ENCODE results near the gene KCNJ5. TPM values are rescaled to one million over a fixed set of nuclear protein-coding genes. Genes with fewer than 3 reads are reported as not detected.

The KCNJ5 gene
- total RNA-seq, 1 experiment from 2014 or later: not detected

DNA sequence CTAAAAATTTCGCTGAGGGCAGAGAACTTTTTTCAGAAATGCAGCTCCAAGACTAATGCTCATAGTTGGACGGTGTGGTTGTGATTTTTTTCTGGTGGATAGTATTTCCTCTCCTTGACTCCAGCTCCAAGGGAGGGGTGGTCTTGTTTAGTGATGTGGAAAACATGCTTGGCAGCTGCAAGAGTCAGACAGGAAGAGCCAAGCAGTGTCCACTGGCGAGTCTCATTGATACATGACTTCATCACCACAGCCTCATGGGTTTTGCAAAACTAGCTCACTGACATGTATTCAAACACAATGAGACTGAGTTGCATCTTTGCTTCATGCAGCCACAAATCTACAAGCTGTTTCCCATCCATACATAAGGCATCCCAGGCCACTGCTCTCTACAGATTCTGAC is 16.7 kb upstream of the KCNJ5 start:
- no peaks in the 10 kb centered on the region for H3K4me1 Mint-ChIP-seq (ENCODE audit: low read depth, unreplicated experiment)
- Histone ChIP-seq H3K27me3 (replicated peaks; ENCODE audit: control insufficient read depth, insufficient read depth, low read length) (peaks cover 8% of the 10 kb centered on the region), H3K4me3 (ENCODE audit: low read depth, low read length) (no peak overlapping the region), H3K36me3 (ENCODE audit: control insufficient read depth, insufficient read depth, low read length) (no peaks in the 10 kb centered on the region), H3K9me3 (no peaks in the 10 kb centered on the region), H3K4me1 (no peaks in the 10 kb centered on the region)
- peaks cover 23% of the 10 kb centered on the region for H3K27me3 Mint-ChIP-seq (ENCODE audit: insufficient read depth, unreplicated experiment)
- no peaks in the 10 kb centered on the region for H3K9me3 Mint-ChIP-seq (ENCODE audit: unreplicated experiment)
- DNase-seq: peak in 1 of 2 experiments; percentile 10
- no peak overlapping the region for H3K27ac Mint-ChIP-seq (ENCODE audit: unreplicated experiment)
- ChIA-PET POLR2A (no interaction called here), CTCF (no interaction called here)
- no peaks in the 10 kb centered on the region for H3K36me3 Mint-ChIP-seq (ENCODE audit: insufficient read depth, unreplicated experiment)
- intact Hi-C loops (cut with micrococcal nuclease; ENCODE audit: unreplicated experiment): no loop called here
- H3K4me3 Mint-ChIP-seq (ENCODE audit: unreplicated experiment): no peak overlapping the region
- no TSS peak for BruUV-seq (replicated peaks)
- TF ChIP-seq, protein P1, sequence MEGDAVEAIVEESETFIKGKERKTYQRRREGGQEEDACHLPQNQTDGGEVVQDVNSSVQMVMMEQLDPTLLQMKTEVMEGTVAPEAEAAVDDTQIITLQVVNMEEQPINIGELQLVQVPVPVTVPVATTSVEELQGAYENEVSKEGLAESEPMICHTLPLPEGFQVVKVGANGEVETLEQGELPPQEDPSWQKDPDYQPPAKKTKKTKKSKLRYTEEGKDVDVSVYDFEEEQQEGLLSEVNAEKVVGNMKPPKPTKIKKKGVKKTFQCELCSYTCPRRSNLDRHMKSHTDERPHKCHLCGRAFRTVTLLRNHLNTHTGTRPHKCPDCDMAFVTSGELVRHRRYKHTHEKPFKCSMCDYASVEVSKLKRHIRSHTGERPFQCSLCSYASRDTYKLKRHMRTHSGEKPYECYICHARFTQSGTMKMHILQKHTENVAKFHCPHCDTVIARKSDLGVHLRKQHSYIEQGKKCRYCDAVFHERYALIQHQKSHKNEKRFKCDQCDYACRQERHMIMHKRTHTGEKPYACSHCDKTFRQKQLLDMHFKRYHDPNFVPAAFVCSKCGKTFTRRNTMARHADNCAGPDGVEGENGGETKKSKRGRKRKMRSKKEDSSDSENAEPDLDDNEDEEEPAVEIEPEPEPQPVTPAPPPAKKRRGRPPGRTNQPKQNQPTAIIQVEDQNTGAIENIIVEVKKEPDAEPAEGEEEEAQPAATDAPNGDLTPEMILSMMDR (IDR thresholded peaks at IDR 0.05; ENCODE audit: insufficient read depth in 1 of 2, low read depth in 1 of 2, low read length in 1 of 2, severe bottlenecking in 1 of 2, unreplicated experiment in 1 of 2): no peak

DNA sequence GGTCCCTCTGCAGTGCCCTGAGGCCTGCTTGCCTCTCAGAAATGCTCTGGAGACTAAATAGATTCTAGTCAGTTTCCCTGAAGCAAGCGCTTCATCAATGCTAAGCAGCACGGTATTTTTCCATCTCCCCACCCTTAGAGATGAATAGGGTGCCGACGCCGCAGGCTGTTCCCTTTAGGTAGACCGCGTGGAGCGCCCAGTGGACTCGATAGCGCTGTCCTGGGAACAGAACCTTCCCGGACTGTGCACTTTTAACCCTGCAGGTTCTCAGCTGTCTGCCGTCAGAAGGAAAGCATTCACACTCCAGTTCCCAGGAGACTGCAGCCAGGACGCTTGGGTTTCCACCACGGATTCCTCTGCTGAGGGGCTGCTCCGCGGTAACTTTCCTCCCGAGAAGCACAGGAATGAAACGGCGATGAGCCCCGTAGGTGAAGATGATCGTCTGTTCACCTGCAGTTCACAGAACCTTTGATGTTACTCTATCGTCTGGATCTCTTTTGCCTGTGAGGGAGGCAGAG is 15.0 kb upstream of the KCNJ5 start:
- intact Hi-C loops (cut with micrococcal nuclease; ENCODE audit: unreplicated experiment): no loop called here
- no TSS peak for BruUV-seq (replicated peaks)
- Mint-ChIP-seq H3K27me3 (ENCODE audit: insufficient read depth, unreplicated experiment) (peaks cover 23% of the 10 kb centered on the region), H3K9me3 (ENCODE audit: unreplicated experiment) (no peaks in the 10 kb centered on the region), H3K36me3 (ENCODE audit: insufficient read depth, unreplicated experiment) (no peaks in the 10 kb centered on the region), H3K4me3 (ENCODE audit: unreplicated experiment) (no peak overlapping the region), H3K4me1 (ENCODE audit: low read depth, unreplicated experiment) (no peaks in the 10 kb centered on the region), H3K27ac (ENCODE audit: unreplicated experiment) (no peak overlapping the region)
- DNase-seq: peak in 1 of 2 experiments; percentile 62
- H3K27me3 ChIP-seq (replicated peaks; ENCODE audit: control insufficient read depth, insufficient read depth, low read length): peaks cover 8% of the 10 kb centered on the region
- TF ChIP-seq, protein P1 (IDR thresholded peaks at IDR 0.05; ENCODE audit: insufficient read depth in 1 of 2, low read depth in 1 of 2, low read length in 1 of 2, severe bottlenecking in 1 of 2, unreplicated experiment in 1 of 2): no peak
- H3K4me1 ChIP-seq: no peaks in the 10 kb centered on the region
- no peak overlapping the region for H3K4me3 ChIP-seq (ENCODE audit: low read depth, low read length)
- no peaks in the 10 kb centered on the region for H3K9me3 ChIP-seq
- CTCF ChIA-PET: no interaction called here
- no peaks in the 10 kb centered on the region for H3K36me3 ChIP-seq (ENCODE audit: control insufficient read depth, insufficient read depth, low read length)
- POLR2A ChIA-PET: no interaction called here

DNA sequence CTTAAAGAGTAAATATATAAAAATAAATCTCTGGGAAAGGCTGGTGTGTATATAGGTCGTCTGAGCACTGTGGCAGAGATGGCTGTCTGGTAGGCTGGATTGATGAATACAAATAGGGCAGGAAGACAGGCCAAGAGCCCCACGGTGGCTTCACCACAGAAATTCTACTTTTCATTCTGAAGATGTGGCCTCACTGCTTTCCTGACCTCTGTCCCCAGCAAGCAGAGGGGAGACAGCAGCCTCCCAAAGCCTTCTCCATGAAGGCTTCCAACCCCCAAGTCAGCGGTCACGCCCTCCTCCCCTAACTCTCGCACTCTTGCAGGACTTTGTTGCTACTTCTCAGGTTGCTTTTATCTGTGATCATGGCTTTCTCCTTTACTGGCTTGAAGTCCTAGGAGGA is 13.4 kb upstream of the KCNJ5 start:
- H3K4me3 Mint-ChIP-seq (ENCODE audit: unreplicated experiment): no peak overlapping the region
- ChIA-PET CTCF (no interaction called here), POLR2A (no interaction called here)
- Histone ChIP-seq H3K9me3 (no peaks in the 10 kb centered on the region), H3K27me3 (replicated peaks; ENCODE audit: control insufficient read depth, insufficient read depth, low read length) (peaks cover 5% of the 10 kb centered on the region; the same call in 1 of the 2 replicates), H3K36me3 (ENCODE audit: control insufficient read depth, insufficient read depth, low read length) (no peaks in the 10 kb centered on the region), H3K4me1 (no peaks in the 10 kb centered on the region), H3K4me3 (ENCODE audit: low read depth, low read length) (no peak overlapping the region)
- no peaks in the 10 kb centered on the region for H3K36me3 Mint-ChIP-seq (ENCODE audit: insufficient read depth, unreplicated experiment)
- DNase-seq: peak in 1 of 2 experiments; percentile 34
- TF ChIP-seq, protein P1 (IDR thresholded peaks at IDR 0.05; ENCODE audit: insufficient read depth in 1 of 2, low read depth in 1 of 2, low read length in 1 of 2, severe bottlenecking in 1 of 2, unreplicated experiment in 1 of 2): no peak
- BruUV-seq (replicated peaks): no TSS peak
- intact Hi-C loops (cut with micrococcal nuclease; ENCODE audit: unreplicated experiment): no loop called here
- no peaks in the 10 kb centered on the region for H3K4me1 Mint-ChIP-seq (ENCODE audit: low read depth, unreplicated experiment)
- no peak overlapping the region for H3K27ac Mint-ChIP-seq (ENCODE audit: unreplicated experiment)
- H3K27me3 Mint-ChIP-seq (ENCODE audit: insufficient read depth, unreplicated experiment): peaks cover 22% of the 10 kb centered on the region
- H3K9me3 Mint-ChIP-seq (ENCODE audit: unreplicated experiment): no peaks in the 10 kb centered on the region
